Activated naive CD8-positive, alpha-beta T cell treated with anti-CD3 and anti-CD28 coated beads, Interleukin-2, amount 10 ng/mL, durations not matched to agents 7 days and 5 days (primary cell): Measurements from ENCODE around the gene TAF1. TPM values are rescaled to one million over a fixed set of nuclear protein-coding genes. Genes with fewer than 3 reads are reported as not detected.
"Not testable (repeated sequence)": the region's sequence is repeated elsewhere in the genome, so short reads cannot be mapped to it uniquely, and the experiment has no call there.

Experiments used
- ATAC-seq: fragments of 150-1000 bp; cut with Tn5 transposase; one replicate; pipeline ENCODE4 v1.10.0; 2021; ENCODE audit warnings: low read depth, moderate library complexity
- POLR2A ChIA-PET: fragments of 350-600 bp; sonication (Branson Sonifier 250); formaldehyde crosslinking; loops from one replicate; lab custom pipeline; 2021; ENCODE audit warnings: antibody characterized with exemption; lab: Charles Lee
- DNase-seq: peaks from one replicate; pipeline ENCODE4 v3.0.0; 2021
- H3K27ac Mint-ChIP-seq: one replicate; pipeline ENCODE4 v1.8.0; 2022; ENCODE audit warnings: mild to moderate bottlenecking, mixed read lengths
- H3K27me3 Mint-ChIP-seq: one replicate; pipeline ENCODE4 v1.8.0; 2022; ENCODE audit warnings: mild to moderate bottlenecking, moderate library complexity, mixed read lengths
- H3K36me3 Mint-ChIP-seq: one replicate; pipeline ENCODE4 v1.8.0; 2021; ENCODE audit warnings: mild to moderate bottlenecking, mixed read lengths
- H3K4me1 Mint-ChIP-seq: one replicate; pipeline ENCODE4 v1.8.0; 2021; ENCODE audit warnings: mixed read lengths
- H3K4me3 Mint-ChIP-seq: one replicate; pipeline ENCODE4 v1.8.0; 2022; ENCODE audit warnings: mild to moderate bottlenecking, moderate library complexity, mixed read lengths
- H3K9me3 Mint-ChIP-seq: one replicate; pipeline ENCODE4 v1.8.0; 2021; ENCODE audit warnings: mixed read lengths
- total RNA-seq, 2 experiments: library from RNA; stranded (reverse); gene quantifications; one replicate each; pipeline ENCODE4 v1.2.3, GENCODE V29; 2021

Gene TAF1
- total RNA-seq, 2 experiments from 2014 or later: 64.7 to 66.8 TPM

GRCh38 chrX:71492231-71493065 is 126.3 kb downstream of the TAF1 start:
- H3K4me1 Mint-ChIP-seq: peaks cover 8% of the 10 kb centered on the region
- POLR2A ChIA-PET: interaction anchor here (0.8 to 3.4 kb wide), 2 partner anchors 21 to 40 kb away, joined by 3 to 44 read pairs; partner anchors contain the start of gene OGT

GRCh38 chrX:71493111-71493613 is 127.0 kb downstream of the TAF1 start:
- Mint-ChIP-seq H3K9me3 (no peaks in the 10 kb centered on the region), H3K27me3 (no peaks in the 10 kb centered on the region), H3K4me1 (peaks cover 8% of the 10 kb centered on the region), H3K36me3 (no peaks in the 10 kb centered on the region), H3K27ac (peak overlapping the region; percentile 79), H3K4me3 (peak overlapping the region; percentile 84)
- DNase-seq: no peak
- POLR2A ChIA-PET: interaction anchor here (3.4 kb wide), 1 partner anchor 40 kb away, joined by 44 read pairs; the partner anchor contains the start of gene OGT
- no peak for ATAC-seq

More at GRCh38 chrX:71492231-71493065, 126.3 kb downstream of the TAF1 start:
- Mint-ChIP-seq H3K27me3 (no peaks in the 10 kb centered on the region), H3K27ac (peak overlapping the region; percentile 79), H3K36me3 (peaks cover 4% of the 10 kb centered on the region), H3K9me3 (no peaks in the 10 kb centered on the region), H3K4me3 (peak overlapping the region; percentile 84)
- peak; percentile 85 for ATAC-seq
- DNase-seq: peak; percentile 62

- ATAC-seq, H3K4me1 Mint-ChIP-seq, POLR2A ChIA-PET, H3K36me3 Mint-ChIP-seq, H3K27ac Mint-ChIP-seq, H3K27me3 Mint-ChIP-seq, DNase-seq, H3K9me3 Mint-ChIP-seq, H3K4me3 Mint-ChIP-seq: not testable (repeated sequence)
These were observed 129.8 kb downstream of the TAF1 start for GRCh38 chrX:71495979-71496378.

- DNase-seq (no peak), ATAC-seq (no peak)
- H3K36me3 Mint-ChIP-seq: no peaks in the 10 kb centered on the region
- H3K27me3 Mint-ChIP-seq: no peaks in the 10 kb centered on the region
- H3K27ac Mint-ChIP-seq: no peak overlapping the region
- POLR2A ChIA-PET: no interaction called here
- peaks cover 5% of the 10 kb centered on the region for H3K4me1 Mint-ChIP-seq
- no peaks in the 10 kb centered on the region for H3K9me3 Mint-ChIP-seq
- H3K4me3 Mint-ChIP-seq: no peak overlapping the region
These were observed 130.3 kb downstream of the TAF1 start for GRCh38 chrX:71496476-71496875.

GRCh38 chrX:71502080-71502479 is 135.9 kb downstream of the TAF1 start:
- H3K36me3 Mint-ChIP-seq, ATAC-seq, H3K27ac Mint-ChIP-seq, H3K27me3 Mint-ChIP-seq, POLR2A ChIA-PET, H3K9me3 Mint-ChIP-seq, H3K4me1 Mint-ChIP-seq, DNase-seq, H3K4me3 Mint-ChIP-seq: not testable (repeated sequence)

- Mint-ChIP-seq H3K4me3 (no peak overlapping the region), H3K9me3 (no peaks in the 10 kb centered on the region), H3K27me3 (no peaks in the 10 kb centered on the region), H3K36me3 (no peaks in the 10 kb centered on the region), H3K4me1 (peaks cover 3% of the 10 kb centered on the region), H3K27ac (no peak overlapping the region)
- POLR2A ChIA-PET: no interaction called here
- no peak for DNase-seq
- no peak for ATAC-seq
These were observed 138.2 kb downstream of the TAF1 start for GRCh38 chrX:71504346-71504745.

GRCh38 chrX:71509289-71509688 is 143.1 kb downstream of the TAF1 start:
- Mint-ChIP-seq H3K9me3 (no peaks in the 10 kb centered on the region), H3K4me3 (no peak overlapping the region), H3K4me1 (peaks cover 5% of the 10 kb centered on the region), H3K36me3 (peaks cover 2% of the 10 kb centered on the region), H3K27me3 (no peaks in the 10 kb centered on the region), H3K27ac (no peak overlapping the region)
- DNase-seq (no peak), ATAC-seq (no peak)
- POLR2A ChIA-PET: interaction anchor here (1.0 kb wide), 1 partner anchor 25 kb away, joined by 3 read pairs; no protein-coding TSS in a partner anchor

GRCh38 chrX:71510161-71510560 is 144.0 kb downstream of the TAF1 start:
- H3K4me1 Mint-ChIP-seq: peaks cover 12% of the 10 kb centered on the region
- H3K9me3 Mint-ChIP-seq: no peaks in the 10 kb centered on the region
- H3K4me3 Mint-ChIP-seq: no peak overlapping the region
- POLR2A ChIA-PET: interaction anchor here (1.0 kb wide), 1 partner anchor 24 kb away, joined by 3 read pairs; no protein-coding TSS in a partner anchor
- DNase-seq (no peak), ATAC-seq (no peak)
- H3K27me3 Mint-ChIP-seq: no peaks in the 10 kb centered on the region
- H3K27ac Mint-ChIP-seq: no peak overlapping the region
- H3K36me3 Mint-ChIP-seq: peaks cover 2% of the 10 kb centered on the region

- DNase-seq, H3K4me3 Mint-ChIP-seq, H3K27ac Mint-ChIP-seq, ATAC-seq, H3K9me3 Mint-ChIP-seq, H3K27me3 Mint-ChIP-seq, H3K36me3 Mint-ChIP-seq: not testable (repeated sequence)
- peaks cover 14% of the 10 kb centered on the region for H3K4me1 Mint-ChIP-seq
- POLR2A ChIA-PET: interaction anchor here (6.3 kb wide), 1 partner anchor 19 kb away, joined by 38 read pairs; the partner anchor contains the start of gene OGT
These were observed 147.6 kb downstream of the TAF1 start for GRCh38 chrX:71513731-71514130.

- POLR2A ChIA-PET: interaction anchor here (1.2 to 6.3 kb wide), 3 partner anchors 14 to 36 kb away, joined by 3 to 38 read pairs (median 3); partner anchors contain the start of gene OGT
- Mint-ChIP-seq H3K27ac (peak overlapping the region; percentile 90), H3K27me3 (no peaks in the 10 kb centered on the region), H3K36me3 (peaks cover 2% of the 10 kb centered on the region), H3K4me3 (peak overlapping the region; percentile 26), H3K4me1 (peaks cover 14% of the 10 kb centered on the region), H3K9me3 (no peaks in the 10 kb centered on the region)
- peak; percentile 96 for ATAC-seq
- no peak for DNase-seq
These were observed 148.3 kb downstream of the TAF1 start for GRCh38 chrX:71514367-71515037.

GRCh38 chrX:71515038-71515396 is 148.9 kb downstream of the TAF1 start:
- POLR2A ChIA-PET: interaction anchor here (1.2 to 6.3 kb wide), 3 partner anchors 14 to 35 kb away, joined by 3 to 38 read pairs (median 3); partner anchors contain the start of gene OGT
- no peaks in the 10 kb centered on the region for H3K9me3 Mint-ChIP-seq
- no peak overlapping the region for H3K27ac Mint-ChIP-seq
- no peaks in the 10 kb centered on the region for H3K27me3 Mint-ChIP-seq
- ATAC-seq: no peak
- DNase-seq: no peak
- peaks cover 2% of the 10 kb centered on the region for H3K36me3 Mint-ChIP-seq
- no peak overlapping the region for H3K4me3 Mint-ChIP-seq
- peaks cover 14% of the 10 kb centered on the region for H3K4me1 Mint-ChIP-seq
